Measurements from ENCODE around the gene SPTBN5.

SPTBN5 gene

DNA sequence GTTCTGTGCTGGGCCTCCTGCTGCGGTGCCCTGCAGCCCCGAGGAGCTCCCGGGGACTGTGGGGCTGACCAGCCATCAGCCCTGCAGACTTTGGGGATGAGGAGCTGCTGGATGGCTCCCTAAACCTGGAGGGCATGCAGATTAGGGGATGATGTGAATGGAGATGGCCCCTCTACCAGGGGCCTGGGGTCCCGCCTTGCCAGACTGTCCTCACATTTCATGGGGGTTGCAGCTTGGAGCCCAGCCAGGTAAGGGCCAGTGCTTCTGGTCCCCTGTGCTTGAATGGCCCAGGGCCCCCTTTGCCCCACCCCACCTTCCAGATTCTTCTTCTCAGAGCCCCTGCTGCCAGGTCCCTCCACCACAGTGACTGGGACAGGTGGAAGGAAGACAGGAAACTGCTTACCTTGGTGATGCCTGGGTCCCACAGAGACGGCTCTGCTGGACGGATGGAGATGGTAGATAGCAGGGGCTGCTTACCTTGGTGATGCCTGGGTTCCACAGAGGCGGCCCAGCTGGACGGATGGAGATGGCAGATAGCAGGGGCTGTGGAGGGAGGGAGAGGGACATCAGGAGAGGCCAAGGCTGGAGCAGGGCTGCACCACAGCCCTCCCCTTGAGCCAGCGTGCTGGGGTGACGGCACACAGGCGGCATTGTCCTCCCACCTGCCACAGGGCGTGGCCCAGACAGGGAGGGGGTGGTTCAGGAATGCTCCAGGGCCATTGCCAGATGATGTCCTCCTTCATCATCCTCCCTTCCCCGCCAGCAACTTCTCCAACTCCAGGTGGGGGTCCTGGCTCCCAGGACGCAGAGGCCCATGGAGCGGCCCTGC, at the start of gene SPTBN5:
TSS of gene SPTBN5 (minus strand) at position 632 of the 829 bp plus-strand sequence. CDS start at position 76, 556 bp downstream.
- no peak for DNase-seq (ENCODE audit: low read depth in 1 of 2, low spot score in 1 of 2)

DNA sequence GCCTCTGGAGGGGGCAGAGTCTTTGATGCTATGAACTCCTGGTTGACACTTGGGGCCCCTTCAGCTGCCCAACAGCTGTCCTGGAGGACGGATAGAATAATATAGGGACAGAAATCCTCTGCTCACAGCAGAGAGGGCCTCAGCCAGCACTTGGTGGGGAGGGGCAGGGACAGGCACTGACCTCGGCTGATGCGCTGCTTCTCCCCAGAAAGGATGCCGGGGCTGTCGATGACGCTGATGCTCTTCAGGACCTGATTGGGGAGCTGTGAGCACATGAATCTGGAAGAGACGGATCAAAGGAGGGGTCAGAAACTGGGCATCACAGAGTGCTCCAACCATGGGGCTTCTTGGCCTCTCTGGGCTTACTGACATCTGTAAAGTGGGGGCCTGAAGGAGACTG, 49.0 kb upstream of the SPTBN5 start:
- no peak for DNase-seq (ENCODE audit: low read depth in 1 of 2, low spot score in 1 of 2)

DNA sequence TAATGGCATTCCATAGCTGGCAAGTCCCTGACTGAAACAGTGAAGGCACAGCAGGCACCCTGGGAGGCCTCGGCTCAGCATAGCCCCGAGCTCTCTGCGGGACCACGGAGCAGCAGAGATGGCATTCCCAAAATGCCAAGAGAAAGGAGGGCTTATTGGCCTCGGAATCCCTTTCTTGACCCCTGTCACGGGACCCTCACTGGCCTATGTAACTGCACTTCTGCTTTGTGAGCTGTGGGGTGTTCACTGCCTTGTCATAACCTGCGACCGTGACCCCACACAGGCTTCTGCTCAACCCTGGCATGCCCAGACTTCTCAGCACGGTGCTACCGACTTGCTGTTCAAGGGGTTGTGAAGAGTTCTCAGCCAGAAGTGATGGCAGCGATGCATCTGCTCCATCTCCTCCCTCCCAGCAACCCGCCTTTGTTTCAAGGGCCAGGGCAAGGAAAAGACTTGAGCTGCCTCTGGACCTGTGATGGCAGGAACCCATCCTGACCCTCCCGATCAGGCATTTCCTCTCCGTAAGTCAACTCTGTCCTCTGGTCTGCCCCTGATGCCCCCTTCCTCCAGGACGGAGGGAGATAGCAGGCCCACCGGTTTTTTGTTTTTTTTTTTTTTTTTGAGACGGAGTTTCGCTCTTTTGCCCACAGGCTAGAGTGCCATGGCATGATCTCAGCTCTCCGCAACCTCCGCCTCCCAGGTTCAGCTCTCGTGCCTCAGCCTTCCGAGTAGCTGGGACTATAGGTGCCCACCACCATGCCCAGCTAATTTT, 48.0 kb upstream of the SPTBN5 start:
- DNase-seq (ENCODE audit: low read depth in 1 of 2, low spot score in 1 of 2) = no peak

DNA sequence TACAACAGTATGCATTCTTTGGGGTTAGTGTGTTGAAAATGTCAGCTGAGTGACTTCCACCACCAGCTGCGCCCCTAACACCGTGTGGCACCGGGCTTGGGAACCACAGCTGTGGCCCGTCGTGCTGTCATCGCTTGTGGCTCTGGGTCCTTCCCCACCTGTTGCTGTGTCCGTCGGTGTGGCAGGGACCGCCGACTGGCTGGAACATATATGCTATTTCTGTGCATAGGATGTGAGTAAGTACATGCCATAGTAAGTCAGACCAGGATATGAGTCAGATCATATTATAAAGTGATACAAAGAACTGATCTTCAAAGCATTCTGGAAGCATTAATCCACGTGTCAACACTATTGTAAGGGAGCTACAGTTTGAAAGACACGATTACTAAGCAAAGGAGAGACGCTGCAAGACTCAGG, 46.6 kb upstream of the SPTBN5 start:
- DNase-seq (ENCODE audit: low read depth in 1 of 2, low spot score in 1 of 2) = peak in 1 of 2 donors; percentile 20

DNA sequence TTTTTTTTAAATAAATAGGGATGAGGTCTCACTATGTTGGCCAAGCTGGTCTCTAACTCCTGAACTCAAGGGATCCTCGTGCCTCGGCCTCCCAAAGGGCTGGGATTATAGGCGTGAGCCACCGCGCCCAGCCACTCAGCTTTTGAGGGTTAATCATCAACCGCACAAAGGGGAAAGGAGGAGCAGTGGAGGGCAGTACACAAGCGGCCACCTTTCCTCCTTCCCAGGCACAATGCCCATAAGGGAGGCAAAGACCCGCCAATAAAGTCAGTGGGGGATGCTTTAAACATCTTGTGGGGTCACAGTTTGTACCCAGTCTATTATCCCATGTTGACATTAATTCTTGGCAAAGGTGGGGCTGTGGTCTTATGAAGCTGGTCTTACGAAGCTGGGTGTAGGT, 46.1 kb upstream of the SPTBN5 start:
- DNase-seq (ENCODE audit: low read depth in 1 of 2, low spot score in 1 of 2) = no peak

DNA sequence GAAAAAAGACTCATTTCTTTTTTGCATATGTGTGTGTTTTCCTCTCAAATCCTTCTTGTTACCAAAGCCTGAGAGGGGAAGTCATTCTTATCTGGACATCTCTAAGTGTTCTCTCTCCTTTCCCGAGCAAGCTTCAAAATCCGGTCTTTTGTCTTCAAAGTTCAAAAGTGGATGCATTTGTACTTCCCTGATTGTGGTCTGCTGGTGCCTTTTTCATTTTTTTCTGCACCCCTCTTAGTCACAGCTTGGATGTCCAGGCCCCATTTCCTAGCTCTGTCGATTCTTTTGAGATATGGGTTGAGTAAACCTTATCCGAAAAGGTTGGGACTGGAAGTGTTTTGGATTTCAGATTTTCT, 43.7 kb upstream of the SPTBN5 start:
- no peak for DNase-seq (ENCODE audit: low read depth in 1 of 2, low spot score in 1 of 2)

DNA sequence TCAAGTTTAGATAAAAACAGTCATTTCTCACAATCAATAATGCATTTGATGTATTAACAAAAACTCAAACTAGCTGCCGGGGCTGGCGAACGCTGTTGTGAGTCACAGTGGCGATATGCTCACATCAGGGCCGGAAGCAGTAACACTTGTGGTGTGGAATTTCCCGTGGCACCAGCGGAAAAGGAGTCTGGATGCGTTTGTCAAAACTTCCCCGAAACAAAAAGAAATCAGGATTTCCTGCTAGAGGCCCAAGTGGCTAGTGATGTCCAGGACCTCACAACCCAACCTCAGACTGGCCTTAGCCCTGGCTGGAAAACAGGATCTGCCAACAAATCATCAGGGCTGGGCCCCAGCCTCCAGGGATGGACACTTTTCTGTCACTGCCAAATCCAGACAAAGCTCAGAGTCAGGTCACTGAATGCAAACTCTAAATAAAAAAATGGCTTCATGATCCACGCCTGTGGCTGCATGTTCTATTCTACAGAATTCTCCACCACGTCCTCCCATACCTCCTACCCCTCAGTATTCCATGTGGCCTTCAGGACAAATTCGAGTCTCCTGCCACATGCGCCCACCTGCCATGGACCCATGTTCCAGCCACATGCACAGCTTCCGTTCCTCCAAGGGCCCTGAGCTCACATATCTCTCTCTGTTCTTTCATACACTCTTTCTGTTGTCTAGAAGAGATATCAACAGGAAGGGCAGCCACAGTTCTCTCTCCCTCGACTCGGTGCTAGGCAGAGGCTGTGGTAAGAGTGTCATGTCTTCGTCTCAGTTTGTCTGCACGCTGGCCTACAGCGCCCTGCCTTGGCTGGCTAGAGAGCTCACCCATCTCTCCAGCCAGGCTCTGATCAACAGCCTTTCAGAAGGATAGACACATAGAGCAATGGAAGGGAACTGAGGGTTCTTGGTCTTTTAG, 43.1 kb upstream of the SPTBN5 start:
- peak; percentile 61 to 63 for DNase-seq (ENCODE audit: low read depth in 1 of 2, low spot score in 1 of 2)

DNA sequence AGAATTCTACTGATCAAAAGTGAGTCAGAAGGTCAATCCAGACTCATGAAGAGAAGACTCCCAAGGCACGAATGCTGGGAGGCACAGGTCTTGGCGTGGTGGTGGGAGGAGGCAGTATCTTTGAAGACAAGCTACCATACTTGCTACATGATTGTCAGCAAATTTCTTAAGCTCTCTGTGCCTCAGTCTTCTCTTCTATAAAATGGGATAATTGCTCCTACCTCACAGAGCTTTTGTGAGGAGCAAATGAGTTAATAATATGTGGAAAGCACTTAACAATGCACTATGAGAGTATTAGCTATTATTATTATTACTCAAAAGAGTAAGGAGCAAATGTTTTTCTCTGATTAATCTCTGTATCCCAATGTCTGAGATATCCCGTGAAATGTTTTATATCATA, 42.3 kb upstream of the SPTBN5 start:
- no peak for DNase-seq (ENCODE audit: low read depth in 1 of 2, low spot score in 1 of 2)

DNA sequence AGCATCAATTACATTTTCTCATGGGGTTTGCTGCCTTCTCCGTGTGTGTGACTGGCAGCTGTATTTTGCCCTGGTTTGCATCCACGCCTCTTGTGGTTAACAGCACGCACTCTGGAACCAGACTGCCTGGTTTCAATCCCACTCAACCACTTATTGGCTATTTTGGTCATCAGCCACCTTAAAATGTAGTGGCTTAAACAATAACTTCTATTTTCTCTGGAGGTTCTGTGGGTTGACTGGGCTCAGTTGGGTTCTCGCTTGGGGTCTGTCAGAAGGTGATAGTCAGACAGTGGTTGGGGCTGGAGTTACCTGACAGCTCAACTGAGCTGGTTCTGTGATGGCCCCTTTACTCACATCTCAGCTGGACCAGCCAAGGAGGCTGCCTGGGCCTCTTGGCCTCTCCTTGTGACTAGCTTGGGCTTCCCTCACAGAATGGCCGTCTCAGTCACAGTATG, 41.7 kb upstream of the SPTBN5 start:
- no peak for DNase-seq (ENCODE audit: low read depth in 1 of 2, low spot score in 1 of 2)

DNA sequence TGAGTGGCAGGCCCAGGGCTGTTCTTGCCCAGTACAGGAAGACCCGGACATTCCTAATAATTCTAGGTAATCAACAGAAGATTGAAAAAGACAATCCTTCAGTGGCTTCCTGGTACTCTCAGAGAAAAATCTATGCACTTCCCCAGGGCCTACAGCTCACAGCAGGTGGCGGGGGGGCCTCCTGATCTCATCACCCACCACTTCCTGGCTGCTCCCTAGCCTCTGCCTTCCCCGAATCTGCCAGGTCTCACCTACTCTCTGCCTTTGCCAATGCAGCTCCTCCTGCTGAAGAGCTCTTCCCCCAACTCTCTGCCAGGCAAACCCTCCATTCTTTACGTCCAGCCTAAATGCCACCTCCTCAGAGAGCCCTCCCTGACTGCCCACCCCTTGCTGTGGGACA, 41.0 kb upstream of the SPTBN5 start:
- DNase-seq (ENCODE audit: low read depth in 1 of 2, low spot score in 1 of 2) = peak; percentile 44 to 62

DNA sequence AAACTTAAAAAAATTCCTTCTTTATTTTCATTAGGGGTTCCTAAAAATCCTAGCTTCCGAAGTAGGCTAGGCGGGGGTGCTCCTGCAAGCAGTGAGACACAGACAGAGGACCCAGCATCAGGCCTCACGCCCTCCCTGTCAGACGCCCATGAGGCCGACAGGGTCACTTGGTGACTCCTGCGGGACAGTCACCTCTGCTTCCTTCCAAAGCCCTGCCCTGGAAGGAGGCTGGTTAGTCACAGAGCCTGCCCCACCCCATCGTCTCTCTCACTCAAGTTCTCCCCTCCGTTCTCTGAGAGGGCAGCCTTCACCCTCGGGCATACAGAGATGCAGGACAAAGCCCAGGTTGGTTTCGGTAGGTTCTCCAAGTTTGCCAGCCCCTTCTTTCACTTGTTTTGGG, 39.9 kb upstream of the SPTBN5 start:
- no peak for DNase-seq (ENCODE audit: low read depth in 1 of 2, low spot score in 1 of 2)

DNA sequence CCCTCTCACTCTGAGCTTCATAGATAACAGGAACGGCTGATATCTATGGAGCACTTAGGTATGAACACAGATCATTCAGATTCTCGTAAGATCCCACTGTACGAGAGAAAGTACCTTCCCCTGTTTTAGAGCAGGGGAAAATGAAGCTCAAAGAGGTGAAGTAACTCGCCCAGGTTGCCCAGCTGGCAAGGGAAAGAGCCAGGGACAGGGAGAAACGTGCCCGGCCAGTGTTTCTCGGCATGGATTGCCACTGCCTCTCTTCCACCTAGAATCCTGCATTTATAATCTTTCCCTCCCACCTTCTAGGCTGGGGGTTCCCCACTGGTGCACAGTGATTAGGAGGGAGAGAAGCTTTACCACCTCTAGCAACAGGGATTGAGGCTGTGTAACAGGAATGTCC, 39.5 kb upstream of the SPTBN5 start:
- no peak for DNase-seq (ENCODE audit: low read depth in 1 of 2, low spot score in 1 of 2)

DNA sequence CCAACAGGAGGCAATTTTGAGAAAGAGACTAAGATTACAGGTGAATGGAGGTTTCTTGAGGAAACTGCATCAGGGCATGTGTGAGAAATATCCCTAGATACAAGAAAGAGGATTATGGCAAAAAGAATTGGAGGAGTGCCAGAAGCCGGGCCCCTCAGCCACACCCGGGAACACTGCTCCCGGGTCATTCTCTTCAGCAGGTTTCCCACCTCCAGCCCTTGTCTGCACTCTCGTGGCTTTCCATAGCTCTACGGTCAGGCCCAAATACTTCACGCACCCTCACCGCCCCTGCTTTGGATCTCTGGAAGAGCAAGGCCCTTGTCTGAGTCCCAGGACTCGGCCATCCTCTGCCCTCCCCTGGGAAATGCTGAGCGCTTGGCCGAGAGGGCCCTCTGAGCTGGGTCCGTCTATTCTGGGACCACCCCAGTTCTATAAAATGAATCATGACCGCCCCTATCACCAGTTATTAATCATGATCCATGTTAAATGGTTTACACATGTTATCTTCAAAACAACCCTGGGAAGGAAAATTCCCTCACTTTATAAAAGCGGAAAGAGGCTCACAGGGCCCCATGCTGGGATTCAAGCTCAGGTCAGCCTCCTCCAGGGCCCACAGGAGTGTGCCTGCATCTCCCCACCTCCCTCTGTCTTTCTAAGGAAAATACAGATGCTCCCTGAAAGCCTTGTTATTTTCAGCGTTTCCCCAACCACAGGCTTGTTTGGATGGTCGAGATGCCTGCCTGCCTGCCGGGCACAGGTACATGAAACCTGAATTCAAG, 38.8 kb upstream of the SPTBN5 start:
- no peak for DNase-seq (ENCODE audit: low read depth in 1 of 2, low spot score in 1 of 2)

DNA sequence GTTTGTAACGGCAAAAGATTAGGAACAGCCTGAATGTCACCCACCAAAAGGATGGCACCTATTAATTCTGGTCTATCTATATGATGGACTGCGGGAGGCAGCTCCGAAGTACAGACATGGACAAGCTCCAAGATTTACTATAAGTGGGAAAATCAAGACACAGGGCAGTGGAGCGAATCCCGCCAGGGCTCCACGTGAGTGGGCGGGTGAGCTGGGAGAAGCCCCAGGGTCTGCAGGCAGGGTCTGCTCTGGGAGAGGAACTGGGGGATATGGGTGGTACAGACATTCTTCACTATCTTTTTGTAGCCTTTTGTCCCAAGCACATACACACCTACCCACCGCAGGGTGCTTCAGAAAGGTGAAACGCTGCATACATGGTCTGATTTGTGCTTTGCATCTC, 38.2 kb upstream of the SPTBN5 start:
- DNase-seq (ENCODE audit: low read depth in 1 of 2, low spot score in 1 of 2) = no peak

DNA sequence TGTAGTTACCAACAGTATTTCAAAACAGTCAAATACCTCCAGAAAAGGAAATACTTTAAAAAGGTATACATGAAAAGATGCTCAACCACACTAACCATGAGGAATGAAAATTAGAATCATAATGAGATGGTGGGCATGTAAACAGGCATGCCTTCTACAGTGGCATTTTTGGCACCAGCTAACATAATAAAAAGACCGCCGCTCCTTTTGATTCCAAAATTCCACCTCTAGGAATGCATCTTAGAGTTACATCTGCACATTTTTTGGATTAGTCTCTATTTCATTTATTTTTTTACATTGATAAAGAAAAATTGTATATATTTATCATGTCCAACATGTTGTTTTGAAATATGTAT, 37.0 kb upstream of the SPTBN5 start:
- no peak for DNase-seq (ENCODE audit: low read depth in 1 of 2, low spot score in 1 of 2)

DNA sequence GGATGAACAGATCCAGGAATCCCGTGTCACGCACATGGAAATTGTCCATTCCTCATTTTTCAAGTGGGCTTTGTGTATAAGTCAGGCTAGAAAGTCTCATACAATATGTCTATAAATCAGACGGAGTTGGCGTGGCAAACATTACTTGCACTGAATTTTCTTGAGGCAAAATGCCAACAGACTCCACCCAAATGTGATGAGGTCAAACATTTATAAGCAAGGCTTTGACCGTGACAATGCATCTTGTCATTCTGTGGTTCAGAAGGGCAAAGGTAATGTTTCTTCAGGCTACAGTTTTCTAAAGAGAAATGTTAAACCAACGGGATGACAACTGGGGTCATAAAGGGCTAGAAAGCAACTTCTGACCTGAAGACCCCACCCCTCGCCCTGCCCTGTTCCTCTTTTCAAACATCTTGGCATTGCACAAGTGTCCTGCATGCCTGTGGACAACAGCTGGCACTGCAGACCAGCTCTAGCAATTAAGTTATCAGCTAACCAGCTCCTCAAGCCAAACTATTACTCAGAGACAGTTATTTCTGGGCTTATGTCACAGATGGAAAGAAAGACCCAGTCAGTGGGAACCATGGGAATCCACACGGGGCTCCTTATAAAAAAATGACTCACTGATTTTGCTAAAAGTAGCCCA, 36.5 kb upstream of the SPTBN5 start:
- no peak for DNase-seq (ENCODE audit: low read depth in 1 of 2, low spot score in 1 of 2)

DNA sequence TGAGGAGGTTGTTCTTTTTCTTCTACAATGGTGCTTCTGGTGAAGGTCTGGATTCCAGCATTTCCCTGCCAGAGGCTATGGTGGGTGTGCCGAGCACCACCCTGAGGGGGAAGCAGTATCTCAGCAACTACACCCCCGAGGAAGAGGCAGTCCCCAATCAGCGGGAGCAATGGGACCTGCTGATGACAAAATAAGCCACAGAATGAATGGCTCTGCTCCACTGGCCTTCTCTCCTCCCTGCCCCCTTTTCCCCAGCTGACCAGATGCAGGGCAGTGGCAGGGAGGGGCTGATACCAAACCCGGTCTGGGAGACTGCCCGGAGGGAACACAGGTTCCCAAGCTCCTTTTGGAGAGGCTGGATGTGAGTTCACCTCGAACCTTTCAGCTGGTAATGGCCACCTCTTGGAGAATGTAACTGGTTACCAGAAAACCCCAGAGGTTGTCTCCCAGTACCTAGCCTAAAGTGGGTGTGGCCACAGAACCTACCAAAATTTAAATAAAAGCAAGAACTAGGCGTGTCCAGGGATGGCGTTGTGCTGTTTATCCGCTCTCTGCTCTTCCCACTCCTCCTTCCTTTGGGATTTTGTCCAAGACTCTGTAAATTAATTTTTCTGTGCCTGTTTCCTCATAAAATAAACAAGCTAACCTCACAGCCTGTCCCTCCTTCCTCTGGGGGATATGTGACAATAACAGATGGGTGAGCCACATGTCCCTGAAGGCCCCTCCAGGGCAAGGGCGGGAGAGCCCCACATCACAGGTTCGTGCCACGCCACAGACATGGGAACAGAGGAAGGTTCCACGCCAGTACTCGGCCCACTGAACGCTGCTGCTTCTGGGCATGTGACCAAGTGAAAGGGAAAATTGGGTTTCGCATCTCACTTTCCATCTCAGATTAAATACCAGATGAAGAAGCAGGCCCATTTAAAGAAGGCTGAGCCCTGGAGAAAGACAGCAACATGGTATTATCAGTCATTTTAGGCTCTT, 35.1 kb upstream of the SPTBN5 start:
- DNase-seq (ENCODE audit: low read depth in 1 of 2, low spot score in 1 of 2) = no peak

DNA sequence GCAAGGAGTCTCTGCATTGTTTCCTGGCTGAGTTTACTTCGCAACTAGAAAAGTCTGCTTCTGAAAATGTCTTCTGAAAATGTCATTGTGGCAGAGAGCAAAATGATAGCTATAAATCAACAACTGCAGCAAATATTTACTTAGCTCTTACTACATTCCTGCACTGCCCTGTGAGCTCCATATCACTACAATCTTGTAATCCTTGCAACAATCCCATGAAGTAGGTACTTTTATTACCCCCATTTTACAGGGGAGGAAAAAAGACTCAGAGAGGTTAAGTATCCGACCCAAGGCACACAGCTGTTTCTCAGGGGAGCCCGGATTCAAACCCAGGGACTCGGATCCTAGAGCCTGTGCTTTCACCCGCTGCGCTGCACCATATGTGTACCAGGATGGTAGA, 34.2 kb upstream of the SPTBN5 start:
- no peak for DNase-seq (ENCODE audit: low read depth in 1 of 2, low spot score in 1 of 2)

DNA sequence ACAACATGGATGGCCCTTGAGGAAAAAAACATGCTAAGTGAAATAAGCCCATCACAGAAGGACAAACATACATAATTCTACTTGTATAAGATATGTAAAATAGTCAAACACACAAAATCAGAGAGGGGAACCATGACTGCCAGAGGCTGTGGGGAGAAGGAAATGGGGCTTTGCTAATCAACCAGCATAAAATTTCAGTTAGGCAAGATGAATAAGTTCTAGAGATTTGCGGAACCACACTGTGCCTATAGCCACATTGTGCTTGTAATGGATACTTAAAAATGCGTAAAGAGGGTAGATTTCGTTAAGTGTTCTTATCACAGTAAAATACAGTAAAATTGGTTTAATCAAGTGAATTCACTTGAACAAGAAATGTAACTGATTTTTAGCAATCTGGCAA, 33.7 kb upstream of the SPTBN5 start:
- no peak for DNase-seq (ENCODE audit: low read depth in 1 of 2, low spot score in 1 of 2)

Measured in stimulated activated CD4-positive, alpha-beta T cell treated with anti-CD3 and anti-CD28 coated beads, Interleukin-15, amount 100 ng/mL, for 1 hour (primary cell).